HEK293 (cell line): ENCODE results near the gene DIP2C.

Experiments used
- CTCF ChIA-PET: fragments of 350-600 bp; formaldehyde crosslinking; extraction: SDS; loops from one replicate; lab custom pipeline; 2021; ENCODE audit warnings: antibody characterized with exemption; lab: Yijun Ruan, JAX
- POLR2A ChIA-PET: fragments of 300-600 bp; formaldehyde crosslinking; extraction: SDS; loops from one replicate; lab custom pipeline; 2020; ENCODE audit warnings: antibody characterized with exemption, inconsistent platforms; lab: Yijun Ruan, JAX
- H3K27ac ChIP-seq: fragments of 200-500 bp; sonication (Bioruptor generic); 2 replicates; pipeline ENCODE4 v1.5.1; 2014; ENCODE audit warnings: low read depth, low read length, control low read depth, inconsistent platforms; ENCODE audit errors: extremely low read depth
- H3K36me3 ChIP-seq, 2 experiments: fragments of 200-500 bp in 1 of 2; sonication (Bioruptor generic) in 1 of 2; 1 replicate in 1 of 2; 2 replicates in 1 of 2; pipeline ENCODE4 v1.5.1; 2014 to 2017; ENCODE audit warnings: inconsistent platforms in 2 of 2, low read length in 2 of 2; ENCODE audit not compliant: control insufficient read depth in 2 of 2, insufficient read depth in 1 of 2
- H3K4me1 ChIP-seq: fragments of 200-500 bp; sonication (Bioruptor generic); 2 replicates; pipeline ENCODE4 v1.5.1; 2014; ENCODE audit warnings: mild to moderate bottlenecking, low read length, inconsistent platforms; ENCODE audit not compliant: control insufficient read depth, insufficient read depth
- H3K4me3 ChIP-seq: 2 replicates; pipeline ENCODE4 v1.5.1; 2011; ENCODE audit warnings: low read depth, mild to moderate bottlenecking, control low read depth, low read length, moderate library complexity
- H3K9me3 ChIP-seq: fragments of 200-500 bp; sonication (Bioruptor generic); 2 replicates; pipeline ENCODE4 v1.5.1; 2014; ENCODE audit warnings: low read depth, low read length, inconsistent platforms; ENCODE audit not compliant: control insufficient read depth, insufficient read depth
- KLF8 ChIP-seq: fragments of 450-650 bp; formaldehyde crosslinking; IDR thresholded peaks from 2 replicates; pipeline ENCODE4 v1.5.1; 2016; ENCODE audit warnings: missing biosample characterization, missing genetic modification characterization
- OSR2 ChIP-seq: fragments of 450-650 bp; formaldehyde crosslinking; IDR thresholded peaks from 2 replicates; pipeline ENCODE4 v1.5.1; 2016; ENCODE audit warnings: missing biosample characterization, missing genetic modification characterization
- PRDM1 ChIP-seq: fragments of 450-650 bp; formaldehyde crosslinking; IDR thresholded peaks from 2 replicates; pipeline ENCODE4; 2016; ENCODE audit warnings: missing biosample characterization, missing genetic modification characterization
- SCRT2 ChIP-seq: fragments of 450-650 bp; formaldehyde crosslinking; IDR thresholded peaks from 2 replicates; pipeline ENCODE4 v1.5.1; 2016; ENCODE audit warnings: missing biosample characterization, missing genetic modification characterization
- SP7 ChIP-seq: fragments of 450-650 bp; formaldehyde crosslinking; IDR thresholded peaks from 2 replicates; pipeline ENCODE4 v1.5.1; 2016; ENCODE audit warnings: missing biosample characterization, missing genetic modification characterization
- ZBTB17 ChIP-seq: fragments of 450-650 bp; formaldehyde crosslinking; IDR thresholded peaks from 2 replicates; pipeline ENCODE4 v1.5.1; 2016; ENCODE audit warnings: missing biosample characterization, missing genetic modification characterization
- ZBTB8A ChIP-seq: fragments of 450-650 bp; formaldehyde crosslinking; IDR thresholded peaks from 2 replicates; pipeline ENCODE4 v1.5.1; 2016; ENCODE audit warnings: missing biosample characterization, missing genetic modification characterization
- ZFP37 ChIP-seq: fragments of 450-650 bp; formaldehyde crosslinking; IDR thresholded peaks from 2 replicates; pipeline ENCODE4 v1.5.1; 2016; ENCODE audit warnings: missing biosample characterization, missing genetic modification characterization
- ZIC2 ChIP-seq: fragments of 450-650 bp; formaldehyde crosslinking; IDR thresholded peaks from 2 replicates; pipeline ENCODE4 v1.5.1; 2016; ENCODE audit warnings: missing biosample characterization, missing genetic modification characterization
- ZNF157 ChIP-seq: fragments of 450-650 bp; formaldehyde crosslinking; IDR thresholded peaks from 2 replicates; pipeline ENCODE4 v1.5.1; 2016; ENCODE audit warnings: missing biosample characterization, missing genetic modification characterization
- ZNF24 ChIP-seq: fragments of 450-650 bp; formaldehyde crosslinking; IDR thresholded peaks from 2 replicates; pipeline ENCODE4 v1.5.1; 2016; ENCODE audit warnings: missing biosample characterization, missing genetic modification characterization
- ZNF324 ChIP-seq: fragments of 450-650 bp; formaldehyde crosslinking; IDR thresholded peaks from 2 replicates; pipeline ENCODE4 v1.5.1; 2016; ENCODE audit warnings: missing biosample characterization, missing genetic modification characterization
- ZNF600 ChIP-seq: fragments of 450-650 bp; formaldehyde crosslinking; IDR thresholded peaks from 2 replicates; pipeline ENCODE4 v1.5.1; 2016; ENCODE audit warnings: missing biosample characterization, missing genetic modification characterization
- ZNF629 ChIP-seq: fragments of 450-650 bp; formaldehyde crosslinking; IDR thresholded peaks from 2 replicates; pipeline ENCODE4 v1.5.1; 2017; ENCODE audit warnings: missing biosample characterization, missing genetic modification characterization
- ZNF664 ChIP-seq: fragments of 450-650 bp; formaldehyde crosslinking; IDR thresholded peaks from 2 replicates; pipeline ENCODE4 v1.5.1; 2016; ENCODE audit warnings: missing biosample characterization, missing genetic modification characterization
- TF ChIP-seq, protein P1 (sequence below): fragments of 450-650 bp; formaldehyde crosslinking; IDR thresholded peaks from 2 replicates; pipeline ENCODE4 v1.5.1; 2016; ENCODE audit warnings: missing biosample characterization, missing genetic modification characterization
- TF ChIP-seq, protein P2 (sequence below): fragments of 450-650 bp; formaldehyde crosslinking; IDR thresholded peaks from 2 replicates; pipeline ENCODE4 v1.5.1; 2016; ENCODE audit warnings: missing biosample characterization, missing genetic modification characterization
- TF ChIP-seq, protein P3 (sequence below): fragments of 450-650 bp; formaldehyde crosslinking; IDR thresholded peaks from 2 replicates; pipeline ENCODE4 v1.5.1; 2016; ENCODE audit warnings: missing biosample characterization, missing genetic modification characterization

Gene DIP2C

DNA sequence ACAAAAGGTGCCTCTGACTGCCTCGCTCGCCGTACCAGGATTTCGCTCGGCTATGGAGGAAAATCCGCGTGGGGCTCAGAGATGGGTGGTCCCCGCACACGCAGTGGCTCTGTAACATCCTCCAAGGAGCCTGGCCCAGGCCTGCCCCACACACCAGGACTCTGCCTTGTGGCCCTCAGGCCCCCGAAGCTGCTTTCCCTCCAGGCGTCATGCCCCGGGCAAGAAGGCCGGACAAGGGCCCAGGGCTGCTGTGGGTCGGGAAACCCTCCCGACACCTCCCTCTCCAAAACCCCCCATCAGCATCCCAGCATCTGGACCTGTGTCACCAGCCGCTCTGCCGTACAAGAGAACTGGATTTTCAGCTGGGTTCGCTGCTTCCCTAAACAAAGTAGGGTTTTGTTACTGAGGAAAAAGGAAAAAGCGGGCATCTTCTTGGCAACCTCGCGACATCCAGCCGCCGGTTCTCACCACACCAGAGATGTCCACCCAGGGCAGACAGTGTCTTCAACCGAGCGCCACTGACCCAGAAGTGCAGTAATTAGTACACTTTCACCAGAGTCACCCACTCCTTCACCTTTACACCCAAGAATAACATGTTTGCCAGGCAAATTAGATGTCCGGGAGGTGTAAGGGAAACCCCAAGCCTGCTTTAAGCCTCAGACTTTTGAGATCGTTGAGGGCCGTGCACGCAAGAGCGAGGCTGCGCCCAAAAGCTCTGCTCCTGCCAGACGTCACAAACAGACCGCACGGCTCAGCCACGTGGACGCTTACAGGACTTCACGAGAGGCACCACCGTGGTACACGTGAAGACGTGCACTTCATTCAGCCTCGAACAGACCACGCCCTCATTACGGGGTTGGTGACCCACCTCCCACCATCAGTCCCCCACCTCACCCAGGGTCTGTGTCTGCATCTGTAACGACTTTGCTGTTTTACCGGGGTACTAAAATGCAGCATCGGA lies 62.2 kb downstream of the DIP2C start (continued):
- no peak for TF ChIP-seq ZFP37 (tag by site-specific recombination)
- no peak for TF ChIP-seq OSR2 (tag by site-specific recombination)
- no peak for TF ChIP-seq SCRT2 (tag by site-specific recombination)
- TF ChIP-seq, protein P1, sequence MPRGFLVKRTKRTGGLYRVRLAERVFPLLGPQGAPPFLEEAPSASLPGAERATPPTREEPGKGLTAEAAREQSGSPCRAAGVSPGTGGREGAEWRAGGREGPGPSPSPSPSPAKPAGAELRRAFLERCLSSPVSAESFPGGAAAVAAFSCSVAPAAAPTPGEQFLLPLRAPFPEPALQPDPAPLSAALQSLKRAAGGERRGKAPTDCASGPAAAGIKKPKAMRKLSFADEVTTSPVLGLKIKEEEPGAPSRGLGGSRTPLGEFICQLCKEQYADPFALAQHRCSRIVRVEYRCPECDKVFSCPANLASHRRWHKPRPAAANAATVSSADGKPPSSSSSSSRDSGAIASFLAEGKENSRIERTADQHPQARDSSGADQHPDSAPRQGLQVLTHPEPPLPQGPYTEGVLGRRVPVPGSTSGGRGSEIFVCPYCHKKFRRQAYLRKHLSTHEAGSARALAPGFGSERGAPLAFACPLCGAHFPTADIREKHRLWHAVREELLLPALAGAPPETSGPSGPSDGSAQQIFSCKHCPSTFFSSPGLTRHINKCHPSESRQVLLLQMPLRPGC, result no peak

DNA sequence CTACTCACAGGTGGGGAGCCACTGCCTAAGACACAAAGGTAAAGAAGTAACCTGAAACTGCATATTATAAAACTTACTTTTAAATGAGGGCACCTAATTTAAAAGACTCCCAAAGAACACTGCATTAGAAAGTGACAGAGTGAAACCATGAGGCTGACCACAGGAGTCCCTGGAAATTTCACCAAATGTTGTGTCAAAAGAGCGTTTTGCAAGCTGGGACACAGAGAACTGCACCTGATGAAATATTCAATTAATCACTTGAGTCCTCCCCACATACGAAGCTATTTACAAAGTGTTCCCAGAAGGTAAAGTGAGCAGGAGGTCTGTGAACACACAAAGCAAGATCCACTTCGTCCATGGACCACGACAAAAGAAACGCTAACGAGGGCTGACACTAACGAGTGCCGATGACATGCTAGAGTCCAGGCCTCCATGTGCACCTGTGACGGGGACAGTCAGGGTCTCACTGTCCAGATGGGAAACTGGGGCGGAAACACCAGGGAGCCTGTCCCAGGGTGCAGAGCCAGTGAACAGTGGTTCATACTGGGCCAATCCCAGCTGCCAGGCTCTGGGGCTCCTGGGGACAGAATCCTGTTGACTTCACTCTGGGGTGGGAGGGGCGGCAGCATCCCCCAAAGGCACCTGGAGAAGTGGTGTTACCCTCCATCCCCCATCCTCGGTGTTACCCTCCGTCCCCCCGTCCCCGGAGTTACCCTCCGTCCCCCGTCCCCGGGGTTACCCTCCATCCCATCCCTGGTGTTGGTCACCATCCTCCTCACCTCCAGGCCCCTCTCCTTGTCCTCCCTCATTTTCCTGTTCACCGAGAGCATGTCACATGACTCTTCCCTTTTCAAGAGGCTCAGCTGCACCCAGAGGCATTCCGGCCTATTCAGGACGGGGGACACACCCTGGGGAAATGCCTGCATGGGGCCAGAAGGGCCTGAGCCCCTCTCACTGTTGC lies 63.4 kb downstream of the DIP2C start:
- POLR2A ChIA-PET, result interaction anchor here (0.6 to 0.7 kb wide), 2 partner anchors 14 to 271 kb away, joined by 3 read pairs; no protein-coding TSS in a partner anchor
- no peak overlapping the region for H3K4me3 ChIP-seq
- TF ChIP-seq ZNF664 (tag by site-specific recombination) (0 out of 2 replicates have a peak, but pooled peaks have one; percentile 8), ZNF324 (no peak), ZNF600 (tag by site-specific recombination) (peak; percentile 38; the same call in 1 of the 2 replicates), KLF8 (tag by site-specific recombination) (no peak), ZIC2 (tag by site-specific recombination) (peak; percentile 43; the same call in 1 of the 2 replicates), ZNF157 (no peak), PRDM1 (tag by site-specific recombination) (no peak)
- TF ChIP-seq, protein P2, sequence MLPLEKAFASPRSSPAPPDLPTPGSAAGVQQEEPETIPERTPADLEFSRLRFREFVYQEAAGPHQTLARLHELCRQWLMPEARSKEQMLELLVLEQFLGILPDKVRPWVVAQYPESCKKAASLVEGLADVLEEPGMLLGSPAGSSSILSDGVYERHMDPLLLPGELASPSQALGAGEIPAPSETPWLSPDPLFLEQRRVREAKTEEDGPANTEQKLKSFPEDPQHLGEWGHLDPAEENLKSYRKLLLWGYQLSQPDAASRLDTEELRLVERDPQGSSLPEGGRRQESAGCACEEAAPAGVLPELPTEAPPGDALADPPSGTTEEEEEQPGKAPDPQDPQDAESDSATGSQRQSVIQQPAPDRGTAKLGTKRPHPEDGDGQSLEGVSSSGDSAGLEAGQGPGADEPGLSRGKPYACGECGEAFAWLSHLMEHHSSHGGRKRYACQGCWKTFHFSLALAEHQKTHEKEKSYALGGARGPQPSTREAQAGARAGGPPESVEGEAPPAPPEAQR (tag by site-specific recombination), result no peak
- TF ChIP-seq, protein P3, sequence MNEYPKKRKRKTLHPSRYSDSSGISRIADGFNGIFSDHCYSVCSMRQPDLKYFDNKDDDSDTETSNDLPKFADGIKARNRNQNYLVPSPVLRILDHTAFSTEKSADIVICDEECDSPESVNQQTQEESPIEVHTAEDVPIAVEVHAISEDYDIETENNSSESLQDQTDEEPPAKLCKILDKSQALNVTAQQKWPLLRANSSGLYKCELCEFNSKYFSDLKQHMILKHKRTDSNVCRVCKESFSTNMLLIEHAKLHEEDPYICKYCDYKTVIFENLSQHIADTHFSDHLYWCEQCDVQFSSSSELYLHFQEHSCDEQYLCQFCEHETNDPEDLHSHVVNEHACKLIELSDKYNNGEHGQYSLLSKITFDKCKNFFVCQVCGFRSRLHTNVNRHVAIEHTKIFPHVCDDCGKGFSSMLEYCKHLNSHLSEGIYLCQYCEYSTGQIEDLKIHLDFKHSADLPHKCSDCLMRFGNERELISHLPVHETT (tag by site-specific recombination), result no peak
- TF ChIP-seq, all 188 proteins: peak for 3
- H3K36me3 ChIP-seq, result peaks cover 0 to 3% of the 10 kb centered on the region in 2 experiments; a peak in 1 of 3 replicates
- H3K4me1 ChIP-seq, result peaks cover 17% of the 10 kb centered on the region
- CTCF ChIA-PET, result interaction anchor here (1.3 kb wide), 1 partner anchor 115 kb away, joined by 3 read pairs; no protein-coding TSS in a partner anchor
- no peaks in the 10 kb centered on the region for H3K9me3 ChIP-seq
- peak overlapping the region; percentile 52; the same call in 1 of the 2 replicates for H3K27ac ChIP-seq

DNA sequence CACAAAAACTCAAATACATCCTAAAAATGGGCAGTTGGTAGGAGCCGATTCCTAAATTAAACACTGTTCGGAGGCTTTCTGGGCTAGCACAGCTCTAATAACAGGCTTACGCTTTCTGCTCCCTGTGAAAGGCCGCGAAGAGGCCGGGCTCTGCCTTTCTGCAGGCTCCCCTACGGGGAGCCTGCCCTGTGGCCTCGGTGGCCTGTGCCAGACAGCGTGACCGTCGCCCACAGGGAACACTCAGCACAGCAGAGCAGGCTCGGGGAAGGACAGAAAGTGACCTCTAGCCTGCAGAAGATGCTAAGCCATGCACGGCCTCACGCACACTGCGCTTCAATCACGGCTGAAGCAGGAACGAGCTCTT lies 64.2 kb downstream of the DIP2C start:
- POLR2A ChIA-PET, result interaction anchor here (0.6 to 0.7 kb wide), 2 partner anchors 14 to 271 kb away, joined by 3 read pairs; no protein-coding TSS in a partner anchor
- CTCF ChIA-PET, result interaction anchor here (0.7 to 1.3 kb wide), 2 partner anchors 98 to 114 kb away, joined by 3 read pairs; no protein-coding TSS in a partner anchor
- no peaks in the 10 kb centered on the region for H3K9me3 ChIP-seq
- H3K4me3 ChIP-seq, result no peak overlapping the region
- peak; percentile 20; the same call in 1 of the 2 replicates for TF ChIP-seq ZNF24 (tag by site-specific recombination)
- TF ChIP-seq SP7 (tag by site-specific recombination), result peak; percentile 66
- 0 out of 2 replicates have a peak, but pooled peaks have one; percentile 54 for TF ChIP-seq ZBTB8A
- TF ChIP-seq ZBTB17 (tag by site-specific recombination), result no peak
- TF ChIP-seq ZNF629, result peak; percentile 21; the same call in 1 of the 2 replicates
- TF ChIP-seq OSR2 (tag by site-specific recombination), result 0 out of 2 replicates have a peak, but pooled peaks have one; percentile 6
- peaks cover 17% of the 10 kb centered on the region for H3K4me1 ChIP-seq
- H3K27ac ChIP-seq, result peak overlapping the region; percentile 52
- peaks cover 0 to 3% of the 10 kb centered on the region in 2 experiments; a peak in 1 of 3 replicates for H3K36me3 ChIP-seq
